HepG2 (cell line): ENCODE results near the gene VCL. TPM values are rescaled to one million over a fixed set of nuclear protein-coding genes. Genes with fewer than 3 reads are reported as not detected.

ENCODE experiments used
- BCL6 ChIP-seq: IDR thresholded peaks from 2 replicates; pipeline ENCODE4 v1.6.1; 2016; ENCODE audit warnings: missing genetic modification reagents, missing compliant biosample characterization
- BORCS8-MEF2B ChIP-seq: sonication (generic); formaldehyde crosslinking; IDR thresholded peaks from 2 replicates; pipeline ENCODE4 v1.8.0; 2022; ENCODE audit warnings: mild to moderate bottlenecking, missing genetic modification reagents
- CHCHD3 ChIP-seq: sonication (generic); formaldehyde crosslinking; IDR thresholded peaks from 2 replicates; pipeline ENCODE4 v1.8.0; 2022; ENCODE audit warnings: mild to moderate bottlenecking, missing genetic modification reagents, moderate library complexity
- HHEX ChIP-seq: IDR thresholded peaks from 2 replicates; pipeline ENCODE4 v1.6.1; 2016; ENCODE audit warnings: control low read depth
- MED13 ChIP-seq: sonication (generic); formaldehyde crosslinking; IDR thresholded peaks from 2 replicates; pipeline ENCODE4 v1.5.0; 2020; ENCODE audit warnings: missing genetic modification reagents
- NCOA2 ChIP-seq: sonication (generic); formaldehyde crosslinking; IDR thresholded peaks from 2 replicates; pipeline ENCODE4 v1.8.0; 2022; ENCODE audit warnings: inconsistent platforms
- POLR2AphosphoS5 ChIP-seq: IDR thresholded peaks from 2 replicates; pipeline ENCODE4 v1.6.1; 2012; ENCODE audit warnings: low read depth, low read length
- RXRA ChIP-seq: sonication (generic); formaldehyde crosslinking; IDR thresholded peaks from 2 replicates; pipeline ENCODE4 v1.5.1; 2020; ENCODE audit warnings: missing genetic modification reagents
- RXRB ChIP-seq: IDR thresholded peaks from 2 replicates; pipeline ENCODE4 v1.6.1; 2016; ENCODE audit warnings: borderline replicate concordance, missing genetic modification reagents, missing compliant biosample characterization
- SMC3 ChIP-seq: IDR thresholded peaks from 2 replicates; pipeline ENCODE4 v1.6.1; 2011; ENCODE audit warnings: low read length, improper control_type of control experiment
- SUZ12 ChIP-seq: fragments of 150-350 bp; IDR thresholded peaks from 2 replicates; pipeline ENCODE4 v1.6.1; 2014; ENCODE audit warnings: low read depth, low read length
- YEATS2 ChIP-seq: sonication (generic); formaldehyde crosslinking; IDR thresholded peaks from 2 replicates; pipeline ENCODE4 v1.4.0; 2020; ENCODE audit warnings: missing genetic modification reagents, borderline replicate concordance
- ZMYM3 ChIP-seq: sonication (generic); formaldehyde crosslinking; IDR thresholded peaks from 2 replicates; pipeline ENCODE4 v1.5.1; 2020; ENCODE audit warnings: mild to moderate bottlenecking, missing genetic modification reagents
- ZNF337 ChIP-seq: sonication (generic); formaldehyde crosslinking; IDR thresholded peaks from 2 replicates; pipeline ENCODE4 v1.5.1; 2020; ENCODE audit warnings: missing genetic modification reagents, low read depth, mild to moderate bottlenecking, borderline replicate concordance
- polyA plus RNA-seq, 8 experiments: library from polyadenylated mRNA; depleted of rRNA in 3 of 8; stranded (reverse) in 7 of 8; unstranded in 1 of 8; fragments of >200 nt; fragmentation: Illumina TruSeq in 4 of 8; extraction: Trizol in 4 of 8; gene quantifications; 2 replicates each; pipeline versions ENCODE4 v1.2.1 to v1.2.3, GENCODE V29; 2011 to 2016; ENCODE audit warnings: low read depth in 4 of 8, missing spikeins in 1 of 8, mixed read lengths in 1 of 8; ENCODE audit not compliant: insufficient read depth in 1 of 8
- total RNA-seq, 5 experiments: library from RNA; depleted of rRNA; stranded (reverse); fragments of >200 nt; fragmentation: Illumina TruSeq; extraction: Trizol; gene quantifications; 2 replicates each; pipeline ENCODE4 v1.2.3, GENCODE V29; 2016; ENCODE audit warnings: low read depth in 1 of 5
- TF ChIP-seq, protein P1 (sequence below): sonication (generic); formaldehyde crosslinking; conservative IDR thresholded peaks from 2 replicates; pipeline ENCODE4 v1.8.0; 2022; ENCODE audit warnings: mild to moderate bottlenecking, moderate library complexity, missing genetic modification reagents
- TF ChIP-seq, protein P2 (sequence below): sonication (generic); formaldehyde crosslinking; IDR thresholded peaks from 2 replicates; pipeline ENCODE4 v1.9.0; 2021; ENCODE audit warnings: missing genetic modification reagents, mild to moderate bottlenecking, borderline replicate concordance
- TF ChIP-seq, protein P3 (sequence below): sonication (generic); formaldehyde crosslinking; IDR thresholded peaks from 2 replicates; pipeline ENCODE4 v1.4.0; 2020; ENCODE audit warnings: missing genetic modification reagents, borderline replicate concordance
- TF ChIP-seq, protein P4 (sequence below): sonication (generic); formaldehyde crosslinking; IDR thresholded peaks from 2 replicates; pipeline ENCODE4; 2020; ENCODE audit warnings: missing genetic modification reagents, mild to moderate bottlenecking, borderline replicate concordance

The VCL gene
- total and polyA plus RNA-seq, 2 of the 13 experiments (the other 11 are each of a cell fraction or from before 2014, with no cell fraction given): 17.3 to 26.9 TPM

DNA sequence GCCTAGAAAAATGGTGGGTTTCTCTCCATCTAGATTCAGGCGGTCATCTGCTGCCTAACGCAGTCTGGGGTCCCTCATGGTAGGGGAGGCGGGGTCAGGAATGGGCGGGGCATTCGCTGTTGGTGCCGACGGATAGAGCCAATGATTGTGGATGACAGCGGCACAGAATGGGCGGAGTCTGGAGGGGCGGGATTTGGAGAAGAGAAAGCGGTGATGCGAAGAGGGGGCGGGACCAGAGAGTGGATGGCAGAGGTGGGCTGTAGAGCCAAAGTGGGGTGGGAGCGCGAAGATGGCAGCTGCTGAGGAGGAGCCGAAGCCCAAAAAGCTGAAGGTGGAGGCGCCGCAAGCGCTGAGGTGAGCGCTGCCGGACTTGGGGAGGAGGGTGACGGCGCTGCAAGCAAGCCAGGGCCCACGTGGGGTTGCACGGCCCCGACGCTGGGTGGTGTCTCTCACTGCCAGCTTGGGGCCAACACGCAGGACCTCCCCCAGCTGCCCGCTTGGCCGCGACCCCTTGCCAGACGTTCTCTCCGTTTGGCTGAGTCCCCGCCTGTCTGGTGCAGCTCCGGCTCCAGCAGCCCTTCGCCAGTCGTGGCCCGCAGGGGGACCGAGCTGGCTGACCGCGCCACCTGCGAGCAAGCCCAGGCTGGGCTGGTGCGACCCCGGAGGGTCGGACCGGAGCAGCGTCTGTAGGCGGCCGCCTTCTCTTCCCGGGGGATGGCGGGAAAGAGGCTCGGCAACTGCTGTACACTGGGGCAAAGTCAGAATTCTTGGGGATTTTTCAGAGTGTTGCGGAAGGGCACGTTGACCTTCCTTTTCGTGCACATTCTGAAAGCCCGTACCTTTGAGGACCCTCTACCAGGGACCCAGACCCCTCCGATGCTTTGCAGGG lies 153.3 kb downstream of the VCL start, which contains the start of gene ADK (continued):
- TF ChIP-seq RXRA (CRISPR knock-in tag) (peak; percentile 53), SUZ12 (no peak), SMC3 (no peak), CHCHD3 (peak; percentile 85; the same call in 1 of the 2 replicates), HHEX (CRISPR knock-in tag) (no peak), ZNF337 (CRISPR knock-in tag) (no peak), BCL6 (CRISPR knock-in tag) (no peak), BORCS8-MEF2B (CRISPR knock-in tag) (no peak; the same call in 1 of the 2 replicates), ZMYM3 (CRISPR knock-in tag) (peak; percentile 50), NCOA2 (peak; percentile 31; the same call in 1 of the 2 replicates), POLR2AphosphoS5 (peak; percentile 71), YEATS2 (CRISPR knock-in tag) (no peak; the same call in 1 of the 2 replicates), MED13 (0 out of 2 replicates have a peak, but pooled peaks have one; percentile 45), RXRB (CRISPR knock-in tag) (no peak)
- TF ChIP-seq, protein P1, sequence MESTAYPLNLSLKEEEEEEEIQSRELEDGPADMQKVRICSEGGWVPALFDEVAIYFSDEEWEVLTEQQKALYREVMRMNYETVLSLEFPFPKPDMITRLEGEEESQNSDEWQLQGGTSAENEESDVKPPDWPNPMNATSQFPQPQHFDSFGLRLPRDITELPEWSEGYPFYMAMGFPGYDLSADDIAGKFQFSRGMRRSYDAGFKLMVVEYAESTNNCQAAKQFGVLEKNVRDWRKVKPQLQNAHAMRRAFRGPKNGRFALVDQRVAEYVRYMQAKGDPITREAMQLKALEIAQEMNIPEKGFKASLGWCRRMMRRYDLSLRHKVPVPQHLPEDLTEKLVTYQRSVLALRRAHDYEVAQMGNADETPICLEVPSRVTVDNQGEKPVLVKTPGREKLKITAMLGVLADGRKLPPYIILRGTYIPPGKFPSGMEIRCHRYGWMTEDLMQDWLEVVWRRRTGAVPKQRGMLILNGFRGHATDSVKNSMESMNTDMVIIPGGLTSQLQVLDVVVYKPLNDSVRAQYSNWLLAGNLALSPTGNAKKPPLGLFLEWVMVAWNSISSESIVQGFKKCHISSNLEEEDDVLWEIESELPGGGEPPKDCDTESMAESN (CRISPR knock-in tag): peak; percentile 88
- TF ChIP-seq, protein P2, sequence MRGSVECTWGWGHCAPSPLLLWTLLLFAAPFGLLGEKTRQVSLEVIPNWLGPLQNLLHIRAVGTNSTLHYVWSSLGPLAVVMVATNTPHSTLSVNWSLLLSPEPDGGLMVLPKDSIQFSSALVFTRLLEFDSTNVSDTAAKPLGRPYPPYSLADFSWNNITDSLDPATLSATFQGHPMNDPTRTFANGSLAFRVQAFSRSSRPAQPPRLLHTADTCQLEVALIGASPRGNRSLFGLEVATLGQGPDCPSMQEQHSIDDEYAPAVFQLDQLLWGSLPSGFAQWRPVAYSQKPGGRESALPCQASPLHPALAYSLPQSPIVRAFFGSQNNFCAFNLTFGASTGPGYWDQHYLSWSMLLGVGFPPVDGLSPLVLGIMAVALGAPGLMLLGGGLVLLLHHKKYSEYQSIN (CRISPR knock-in tag): no peak
- TF ChIP-seq, protein P3, sequence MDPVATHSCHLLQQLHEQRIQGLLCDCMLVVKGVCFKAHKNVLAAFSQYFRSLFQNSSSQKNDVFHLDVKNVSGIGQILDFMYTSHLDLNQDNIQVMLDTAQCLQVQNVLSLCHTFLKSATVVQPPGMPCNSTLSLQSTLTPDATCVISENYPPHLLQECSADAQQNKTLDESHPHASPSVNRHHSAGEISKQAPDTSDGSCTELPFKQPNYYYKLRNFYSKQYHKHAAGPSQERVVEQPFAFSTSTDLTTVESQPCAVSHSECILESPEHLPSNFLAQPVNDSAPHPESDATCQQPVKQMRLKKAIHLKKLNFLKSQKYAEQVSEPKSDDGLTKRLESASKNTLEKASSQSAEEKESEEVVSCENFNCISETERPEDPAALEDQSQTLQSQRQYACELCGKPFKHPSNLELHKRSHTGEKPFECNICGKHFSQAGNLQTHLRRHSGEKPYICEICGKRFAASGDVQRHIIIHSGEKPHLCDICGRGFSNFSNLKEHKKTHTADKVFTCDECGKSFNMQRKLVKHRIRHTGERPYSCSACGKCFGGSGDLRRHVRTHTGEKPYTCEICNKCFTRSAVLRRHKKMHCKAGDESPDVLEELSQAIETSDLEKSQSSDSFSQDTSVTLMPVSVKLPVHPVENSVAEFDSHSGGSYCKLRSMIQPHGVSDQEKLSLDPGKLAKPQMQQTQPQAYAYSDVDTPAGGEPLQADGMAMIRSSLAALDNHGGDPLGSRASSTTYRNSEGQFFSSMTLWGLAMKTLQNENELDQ (CRISPR knock-in tag): no peak
- TF ChIP-seq, protein P4, sequence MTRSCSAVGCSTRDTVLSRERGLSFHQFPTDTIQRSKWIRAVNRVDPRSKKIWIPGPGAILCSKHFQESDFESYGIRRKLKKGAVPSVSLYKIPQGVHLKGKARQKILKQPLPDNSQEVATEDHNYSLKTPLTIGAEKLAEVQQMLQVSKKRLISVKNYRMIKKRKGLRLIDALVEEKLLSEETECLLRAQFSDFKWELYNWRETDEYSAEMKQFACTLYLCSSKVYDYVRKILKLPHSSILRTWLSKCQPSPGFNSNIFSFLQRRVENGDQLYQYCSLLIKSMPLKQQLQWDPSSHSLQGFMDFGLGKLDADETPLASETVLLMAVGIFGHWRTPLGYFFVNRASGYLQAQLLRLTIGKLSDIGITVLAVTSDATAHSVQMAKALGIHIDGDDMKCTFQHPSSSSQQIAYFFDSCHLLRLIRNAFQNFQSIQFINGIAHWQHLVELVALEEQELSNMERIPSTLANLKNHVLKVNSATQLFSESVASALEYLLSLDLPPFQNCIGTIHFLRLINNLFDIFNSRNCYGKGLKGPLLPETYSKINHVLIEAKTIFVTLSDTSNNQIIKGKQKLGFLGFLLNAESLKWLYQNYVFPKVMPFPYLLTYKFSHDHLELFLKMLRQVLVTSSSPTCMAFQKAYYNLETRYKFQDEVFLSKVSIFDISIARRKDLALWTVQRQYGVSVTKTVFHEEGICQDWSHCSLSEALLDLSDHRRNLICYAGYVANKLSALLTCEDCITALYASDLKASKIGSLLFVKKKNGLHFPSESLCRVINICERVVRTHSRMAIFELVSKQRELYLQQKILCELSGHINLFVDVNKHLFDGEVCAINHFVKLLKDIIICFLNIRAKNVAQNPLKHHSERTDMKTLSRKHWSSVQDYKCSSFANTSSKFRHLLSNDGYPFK: peak; percentile 70; the same call in 1 of the 2 replicates
